ENCODE data around the gene NUDT3. TPM values are rescaled to one million over a fixed set of nuclear protein-coding genes. Genes with fewer than 3 reads are reported as not detected.

NUDT3 gene
- total and polyA plus RNA-seq, 9 of the 15 experiments (the other 6 are each of a cell fraction or from before 2014, with no cell fraction given): 5.4 to 81.2 (median 56.4) TPM

- DNase-seq (ENCODE audit: extremely low read depth in 1 of 4, low spot score in 3 of 4): no peak
- no peaks in the 10 kb centered on the region for H3K27me3 ChIP-seq (ENCODE audit: control insufficient read depth in 2 of 2, insufficient read depth in 2 of 2, low read length in 2 of 2)
- H3K27ac ChIP-seq (ENCODE audit: extremely low read depth, low read depth, low read length): no peak overlapping the region
- H4K20me1 ChIP-seq (replicated peaks; ENCODE audit: control insufficient read depth, insufficient read depth, low read length): peaks cover 15% of the 10 kb centered on the region; the same call in 1 of the 2 replicates
- intact Hi-C loops (cut with micrococcal nuclease) (no loop called here), in situ Hi-C loops (cut with MboI) (no loop called here)
- peaks cover 92% of the 10 kb centered on the region for H3K79me2 ChIP-seq (ENCODE audit: control insufficient read depth, insufficient read depth, low read length)
- BruUV-seq (replicated peaks): no TSS peak
- FAIRE-seq: no peak
- H3K4me2 ChIP-seq (ENCODE audit: insufficient read depth, low read length): no peak overlapping the region
- no peaks in the 10 kb centered on the region for H3K9me1 ChIP-seq (ENCODE audit: control insufficient read depth, insufficient read depth, low read length)
- no peak overlapping the region for H2AFZ ChIP-seq (ENCODE audit: low read depth, low read length)
- peaks cover 0 to 20% of the 10 kb centered on the region in 2 experiments; a peak in 3 of 5 replicates for H3K4me1 ChIP-seq (replicated peaks in 1 of 2; ENCODE audit: control insufficient read depth in 2 of 2, insufficient read depth in 2 of 2, low read length in 2 of 2)
- WGBS (ENCODE audit: insufficient coverage, low coverage, missing lambda C conversion rate): 71% methylated on average over 3 of the region's 3 CpGs
- no peak overlapping the region for H3K4me3 ChIP-seq
- no peaks in the 10 kb centered on the region for H3K9me3 ChIP-seq (replicated peaks; ENCODE audit: control insufficient read depth, insufficient read depth, low read depth, low read length)
- peak; percentile 30; the same call in 1 of the 3 replicates for ATAC-seq
- H3K9ac ChIP-seq (ENCODE audit: insufficient read depth in 1 of 2, low read depth in 2 of 2, low read length in 2 of 2): no peak overlapping the region
- H3K36me3 ChIP-seq (ENCODE audit: control insufficient read depth, insufficient read depth, low read length): no peaks in the 10 kb centered on the region
- ChIA-PET CTCF (ENCODE audit: low intra/inter-chr PET ratio) (interaction anchor here (0.6 kb wide), 1 partner anchor 59 kb away, joined by 5 read pairs; no protein-coding TSS in a partner anchor), POLR2A (interaction anchor here (1.0 kb wide), 1 partner anchor 121 kb away, joined by 4 read pairs; no protein-coding TSS in a partner anchor)
- TF ChIP-seq THRA (IDR thresholded peaks at IDR 0.05) (no peak), PBX2 (CRISPR knock-in tag; IDR thresholded peaks at IDR 0.05; ENCODE audit: low read depth) (no peak), PBX2 (tag; conservative IDR thresholded peaks at IDR 0.05; ENCODE audit: low read depth) (no peak), ZNF699 (CRISPR knock-in tag; IDR thresholded peaks at IDR 0.05; ENCODE audit: insufficient replicate concordance) (no peak), E2F6 (IDR thresholded peaks at IDR 0.05; ENCODE audit: borderline replicate concordance in 1 of 2, extremely low read depth in 1 of 2, insufficient read depth in 1 of 2, insufficient read length in 1 of 2, low read depth in 1 of 2, low read length in 1 of 2, poor library complexity in 1 of 2, severe bottlenecking in 1 of 2) (no peak), TRIM28 (IDR thresholded peaks at IDR 0.05) (no peak), HSF4 (CRISPR knock-in tag; IDR thresholded peaks at IDR 0.05; ENCODE audit: borderline replicate concordance) (no peak), FOXK2 (conservative IDR thresholded peaks at IDR 0.05 in 1 of 2, IDR thresholded peaks at IDR 0.05 in 1 of 2; ENCODE audit: low read depth in 2 of 2) (no peak), ZBTB49 (CRISPR knock-in tag; IDR thresholded peaks at IDR 0.05; ENCODE audit: borderline replicate concordance) (no peak), NCOA1 (IDR thresholded peaks at IDR 0.05; ENCODE audit: low read depth) (no peak), EWSR1 (IDR thresholded peaks at IDR 0.05; ENCODE audit: borderline replicate concordance, low read depth, partially characterized antibody) (no peak), MAFG (tag; conservative IDR thresholded peaks at IDR 0.05) (no peak)
Measured at GRCh38 chr6:34358389-34358905, 34.0 kb downstream of the NUDT3 start.
